Effector memory CD4-positive, alpha-beta T cell (primary cell): ENCODE measurements around the gene SLC35E2B.

ENCODE experiments used
- DNase-seq, 3 donors: peaks; one replicate each; pipeline ENCODE4 v3.0.0-alpha.2; 2020
- H3K27ac ChIP-seq: 2 replicates; pipeline ENCODE4 v1.7.0; 2013; ENCODE audit warnings: mild to moderate bottlenecking, low read length, moderate library complexity; ENCODE audit not compliant: insufficient read depth, poor library complexity, severe bottlenecking
- H3K27me3 ChIP-seq: replicated peaks from 2 replicates; pipeline ENCODE4 v1.7.0; 2013; ENCODE audit warnings: mild to moderate bottlenecking, low read length; ENCODE audit not compliant: insufficient read depth, control insufficient read depth, poor library complexity, severe bottlenecking
- H3K36me3 ChIP-seq: 2 replicates; pipeline ENCODE4 v1.7.0; 2013; ENCODE audit warnings: mild to moderate bottlenecking, low read length, moderate library complexity; ENCODE audit not compliant: control insufficient read depth, insufficient read depth
- H3K4me1 ChIP-seq: 2 replicates; pipeline ENCODE4 v1.7.0; 2013; ENCODE audit warnings: low read length, mild to moderate bottlenecking; ENCODE audit not compliant: control insufficient read depth, insufficient read depth, poor library complexity, severe bottlenecking
- H3K4me3 ChIP-seq: 2 replicates; pipeline ENCODE4 v1.7.0; 2013; ENCODE audit warnings: low read length, low read depth, mild to moderate bottlenecking; ENCODE audit not compliant: insufficient read depth, poor library complexity, severe bottlenecking
- H3K9me3 ChIP-seq: 2 replicates; pipeline ENCODE4 v1.7.0; 2013; ENCODE audit warnings: mild to moderate bottlenecking, low read length, moderate library complexity; ENCODE audit not compliant: control insufficient read depth

SLC35E2B gene

DNA sequence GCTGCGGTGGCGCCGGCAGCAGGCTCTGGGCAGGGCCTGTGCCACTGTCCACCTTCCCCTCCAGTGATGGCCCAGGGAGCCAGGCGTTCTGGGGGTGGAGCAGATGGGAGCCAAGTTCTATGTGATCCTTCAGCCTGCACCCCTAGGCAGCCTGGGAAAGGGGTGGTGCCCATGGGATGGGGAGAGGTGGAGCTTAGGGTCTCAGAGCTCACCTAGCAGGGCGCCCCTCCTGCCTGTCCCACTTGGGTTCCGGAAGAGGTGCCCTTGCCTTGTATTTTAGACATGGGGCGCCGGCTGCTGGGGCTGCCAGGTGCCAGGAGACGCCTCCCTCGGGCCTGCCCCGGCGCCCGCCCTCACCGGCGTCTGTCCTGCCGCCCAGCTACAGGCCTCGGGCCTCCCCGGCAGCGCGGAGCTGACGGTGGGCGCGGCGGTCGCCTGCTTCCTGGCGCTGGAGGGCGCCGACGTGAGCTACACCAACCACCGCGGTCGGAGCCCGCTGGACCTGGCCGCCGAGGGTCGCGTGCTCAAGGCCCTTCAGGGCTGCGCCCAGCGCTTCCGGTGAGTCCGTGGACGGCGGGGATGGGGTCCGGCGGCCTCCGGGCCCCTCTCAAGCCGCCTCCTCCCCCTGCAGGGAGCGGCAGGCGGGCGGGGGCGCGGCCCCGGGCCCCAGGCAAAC lies 63.7 kb downstream of the SLC35E2B start:
- Histone ChIP-seq H3K36me3 (no peaks in the 10 kb centered on the region), H3K9me3 (no peaks in the 10 kb centered on the region), H3K27me3 (peaks cover 6% of the 10 kb centered on the region), H3K4me3 (peak overlapping the region; percentile 50), H3K27ac (peak overlapping the region; percentile 57), H3K4me1 (peaks cover 30% of the 10 kb centered on the region)
- peak in 1 of 3 donors; percentile 36 for DNase-seq

DNA sequence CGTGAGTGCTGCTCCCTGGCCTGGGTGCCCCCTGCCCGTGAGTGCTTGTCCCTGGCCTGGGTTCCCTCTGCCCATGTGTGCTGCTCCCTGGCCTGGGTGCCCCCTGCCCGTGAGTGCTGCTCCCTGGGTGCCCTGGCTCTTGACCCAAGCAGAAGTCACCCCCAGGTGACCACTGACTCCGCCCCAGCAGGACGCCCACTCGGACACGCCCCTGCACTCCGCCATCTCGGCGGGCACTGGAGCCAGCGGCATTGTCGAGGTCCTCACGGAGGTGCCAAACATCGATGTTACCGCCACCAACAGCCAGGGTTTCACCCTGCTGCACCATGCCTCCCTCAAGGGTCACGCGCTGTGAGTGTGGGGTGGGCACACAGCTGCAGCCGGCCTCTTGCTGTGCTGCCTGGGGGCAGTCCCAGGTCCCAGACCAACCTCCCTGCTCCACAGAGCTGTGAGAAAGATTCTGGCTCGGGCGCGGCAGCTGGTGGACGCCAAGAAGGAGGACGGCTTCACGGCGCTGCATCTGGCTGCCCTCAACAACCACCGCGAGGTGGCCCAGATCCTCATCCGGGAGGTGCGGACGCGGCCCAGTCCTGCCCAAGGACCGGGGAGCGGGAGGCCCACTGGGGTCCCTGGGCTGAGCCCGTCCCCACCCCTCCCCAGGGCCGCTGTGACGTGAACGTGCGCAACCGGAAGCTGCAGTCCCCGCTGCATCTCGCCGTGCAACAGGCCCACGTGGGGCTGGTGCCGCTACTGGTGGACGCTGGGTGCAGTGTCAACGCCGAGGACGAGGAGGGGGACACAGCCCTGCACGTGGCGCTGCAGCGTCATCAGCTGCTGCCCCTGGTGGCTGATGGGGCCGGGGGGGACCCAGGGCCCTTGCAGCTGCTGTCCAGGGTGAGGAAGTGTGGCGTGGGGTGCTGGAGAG lies 64.5 kb downstream of the SLC35E2B start:
- H3K4me1 ChIP-seq: peaks cover 30% of the 10 kb centered on the region

DNA sequence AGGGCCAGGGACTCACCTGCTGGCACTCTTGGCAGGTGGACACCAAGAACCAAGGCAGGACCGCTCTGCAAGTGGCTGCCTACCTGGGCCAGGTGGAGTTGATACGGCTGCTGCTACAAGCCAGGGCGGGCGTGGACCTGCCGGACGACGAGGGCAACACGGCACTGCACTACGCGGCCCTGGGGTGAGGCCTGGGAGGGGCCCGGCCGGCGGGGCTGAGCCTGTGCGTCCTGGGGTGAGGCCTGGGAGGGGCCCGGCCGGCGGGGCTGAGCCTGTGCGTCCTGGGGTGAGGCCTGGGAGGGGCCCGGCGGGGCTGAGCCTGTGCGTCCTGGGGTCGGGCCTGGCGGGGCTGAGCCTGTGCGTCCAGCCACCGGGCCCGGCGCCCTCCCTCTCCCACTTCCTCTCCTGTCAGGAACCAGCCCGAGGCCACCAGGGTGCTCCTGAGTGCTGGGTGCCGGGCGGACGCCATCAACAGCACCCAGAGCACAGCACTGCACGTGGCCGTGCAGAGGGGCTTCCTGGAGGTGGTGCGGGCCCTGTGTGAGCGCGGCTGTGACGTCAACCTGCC lies 65.2 kb downstream of the SLC35E2B start:
- peaks cover 6% of the 10 kb centered on the region for H3K27me3 ChIP-seq
- no peak overlapping the region for H3K4me3 ChIP-seq
- H3K27ac ChIP-seq: no peak overlapping the region
- DNase-seq: no peak
- H3K9me3 ChIP-seq: no peaks in the 10 kb centered on the region
- no peaks in the 10 kb centered on the region for H3K36me3 ChIP-seq
- peaks cover 30% of the 10 kb centered on the region for H3K4me1 ChIP-seq

More for the DNA sequence above, 64.5 kb downstream of the SLC35E2B start:
- Histone ChIP-seq H3K27me3 (peaks cover 6% of the 10 kb centered on the region), H3K36me3 (no peaks in the 10 kb centered on the region), H3K9me3 (no peaks in the 10 kb centered on the region), H3K27ac (peak overlapping the region; percentile 57), H3K4me3 (no peak overlapping the region)
- DNase-seq: no peak

DNA sequence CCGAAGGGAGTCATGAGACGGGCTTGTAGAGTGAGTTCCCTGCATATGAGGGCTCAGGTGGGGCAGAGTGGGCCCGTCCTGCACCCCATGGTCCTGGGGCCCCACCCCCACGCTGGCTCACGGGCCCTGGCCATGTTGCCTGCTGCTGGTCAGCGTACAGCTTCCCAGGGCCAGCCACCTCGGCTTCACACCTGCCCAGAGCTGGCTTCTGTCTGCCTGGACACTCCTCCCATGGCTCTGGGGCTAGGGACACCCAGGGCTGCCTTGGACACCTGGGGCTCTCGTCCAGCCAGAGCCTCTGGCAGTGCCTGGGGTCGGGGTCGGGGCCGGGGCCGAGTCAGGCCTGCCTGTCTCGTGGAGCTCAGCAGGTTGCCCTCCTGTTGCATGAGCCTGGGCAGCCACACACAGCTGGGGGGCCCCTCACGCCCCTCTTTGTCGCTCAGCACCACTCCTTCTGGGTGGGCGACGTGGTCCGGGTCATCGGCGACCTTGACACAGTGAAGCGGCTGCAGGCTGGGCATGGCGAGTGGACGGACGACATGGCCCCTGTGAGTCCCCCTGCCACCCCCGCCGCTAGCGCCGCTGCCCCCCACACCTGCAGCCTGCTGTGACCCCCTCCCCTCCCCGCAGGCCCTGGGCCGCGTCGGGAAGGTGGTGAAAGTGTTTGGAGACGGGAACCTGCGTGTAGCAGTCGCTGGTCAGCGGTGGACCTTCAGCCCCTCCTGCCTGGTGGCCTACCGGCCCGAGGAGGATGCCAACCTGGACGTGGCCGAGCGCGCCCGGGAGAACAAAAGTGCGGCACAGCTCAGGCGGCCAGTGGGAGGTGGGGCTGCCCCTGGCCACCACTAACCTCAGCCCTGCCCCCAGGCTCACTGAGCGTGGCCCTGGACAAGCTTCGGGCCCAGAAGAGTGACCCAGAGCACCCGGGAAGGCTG lies 66.1 kb downstream of the SLC35E2B start:
- no peaks in the 10 kb centered on the region for H3K36me3 ChIP-seq
- peaks cover 6% of the 10 kb centered on the region for H3K27me3 ChIP-seq
- H3K4me3 ChIP-seq: no peak overlapping the region
- H3K4me1 ChIP-seq: peaks cover 22% of the 10 kb centered on the region
- no peaks in the 10 kb centered on the region for H3K9me3 ChIP-seq
- no peak for DNase-seq
- no peak overlapping the region for H3K27ac ChIP-seq

DNA sequence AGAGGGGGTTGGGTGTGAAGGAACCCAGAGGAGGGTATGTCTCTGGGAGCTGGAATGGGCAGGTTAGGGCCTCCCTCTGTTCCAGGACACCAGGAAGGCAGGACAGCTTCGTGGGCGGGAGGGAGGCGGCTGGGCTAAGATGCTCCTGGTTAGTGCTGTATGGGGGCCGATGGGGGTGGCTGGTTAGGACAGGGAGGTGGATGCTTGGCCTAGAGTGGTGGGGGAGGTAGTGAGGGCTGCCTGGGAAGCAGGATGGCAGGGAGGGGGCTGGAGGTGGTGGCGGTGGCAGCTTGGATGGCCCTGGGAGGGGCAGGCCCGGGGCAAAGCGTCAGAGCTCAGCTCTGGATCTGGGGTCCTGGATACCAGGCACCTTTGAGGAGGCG lies 66.8 kb downstream of the SLC35E2B start:
- Histone ChIP-seq H3K4me1 (peaks cover 16% of the 10 kb centered on the region), H3K27ac (no peak overlapping the region), H3K36me3 (no peaks in the 10 kb centered on the region)

DNA sequence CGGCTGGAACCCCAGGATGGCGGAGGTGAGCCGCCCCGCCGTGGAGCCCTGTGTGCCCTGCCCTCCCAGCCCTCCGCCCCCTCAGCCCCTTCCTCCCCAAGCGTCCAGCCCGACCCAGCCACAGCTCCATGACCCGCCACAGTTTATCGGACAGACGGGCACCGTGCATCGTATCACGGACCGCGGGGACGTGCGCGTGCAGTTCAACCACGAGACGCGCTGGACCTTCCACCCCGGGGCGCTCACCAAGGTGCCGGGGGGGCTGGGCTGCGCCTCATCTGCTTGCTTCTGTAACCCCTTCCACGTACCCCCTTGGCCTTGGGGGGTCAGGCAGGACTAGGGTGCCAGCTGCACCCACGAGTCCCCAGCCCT lies 67.2 kb downstream of the SLC35E2B start:
- H3K4me1 ChIP-seq: peaks cover 12% of the 10 kb centered on the region

More for the DNA sequence above, 66.8 kb downstream of the SLC35E2B start:
- no peaks in the 10 kb centered on the region for H3K9me3 ChIP-seq
- peaks cover 2% of the 10 kb centered on the region for H3K27me3 ChIP-seq
- DNase-seq: no peak
- H3K4me3 ChIP-seq: no peak overlapping the region

DNA sequence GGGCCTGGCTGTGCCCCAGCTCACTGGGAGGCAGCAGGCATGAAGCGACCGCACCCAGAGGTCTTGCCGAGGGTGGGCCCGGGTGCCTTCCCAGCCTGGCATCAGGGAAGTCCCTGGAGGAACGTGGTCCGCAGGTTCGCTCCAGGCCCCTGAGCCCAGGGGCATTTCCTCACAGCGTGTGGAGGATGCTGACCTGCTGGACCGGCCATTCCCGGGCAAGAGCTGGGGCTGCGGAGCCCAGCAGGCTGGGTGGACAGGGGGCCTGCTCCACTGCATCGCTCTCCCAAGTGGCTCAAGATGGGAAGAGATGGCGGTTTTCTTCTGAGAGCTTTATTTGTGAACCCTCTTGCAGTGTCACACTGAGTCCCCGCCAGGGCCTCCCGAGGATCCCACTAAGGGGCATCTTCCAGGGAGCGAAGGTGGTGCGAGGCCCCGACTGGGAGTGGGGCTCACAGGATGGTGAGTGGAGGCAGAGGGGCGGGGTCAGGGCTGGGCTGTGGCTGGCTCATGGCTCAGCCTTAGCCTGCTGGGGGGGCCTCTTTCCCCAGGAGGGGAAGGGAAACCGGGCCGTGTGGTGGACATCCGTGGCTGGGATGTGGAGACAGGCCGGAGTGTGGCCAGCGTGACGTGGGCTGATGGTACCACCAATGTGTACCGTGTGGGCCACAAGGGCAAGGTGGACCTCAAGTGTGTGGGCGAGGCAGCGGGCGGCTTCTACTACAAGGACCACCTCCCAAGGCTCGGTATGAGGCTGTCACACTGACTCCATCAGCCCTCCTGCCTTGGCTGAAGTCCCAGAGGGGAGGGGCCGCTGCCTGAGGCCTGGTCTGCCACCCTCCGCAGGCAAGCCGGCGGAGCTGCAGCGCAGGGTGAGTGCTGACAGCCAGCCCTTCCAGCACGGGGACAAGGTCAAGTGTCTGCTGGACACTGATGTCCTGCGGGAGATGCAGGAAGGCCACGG lies 67.9 kb downstream of the SLC35E2B start:
- no peak for DNase-seq
- no peaks in the 10 kb centered on the region for H3K27me3 ChIP-seq
- no peaks in the 10 kb centered on the region for H3K36me3 ChIP-seq
- no peak overlapping the region for H3K27ac ChIP-seq
- H3K4me1 ChIP-seq: peaks cover 8% of the 10 kb centered on the region
- no peaks in the 10 kb centered on the region for H3K9me3 ChIP-seq
- H3K4me3 ChIP-seq: no peak overlapping the region

More for the DNA sequence above, 67.2 kb downstream of the SLC35E2B start:
- Histone ChIP-seq H3K36me3 (no peaks in the 10 kb centered on the region), H3K27me3 (no peaks in the 10 kb centered on the region), H3K4me3 (no peak overlapping the region), H3K9me3 (no peaks in the 10 kb centered on the region), H3K27ac (no peak overlapping the region)
- DNase-seq: no peak

DNA sequence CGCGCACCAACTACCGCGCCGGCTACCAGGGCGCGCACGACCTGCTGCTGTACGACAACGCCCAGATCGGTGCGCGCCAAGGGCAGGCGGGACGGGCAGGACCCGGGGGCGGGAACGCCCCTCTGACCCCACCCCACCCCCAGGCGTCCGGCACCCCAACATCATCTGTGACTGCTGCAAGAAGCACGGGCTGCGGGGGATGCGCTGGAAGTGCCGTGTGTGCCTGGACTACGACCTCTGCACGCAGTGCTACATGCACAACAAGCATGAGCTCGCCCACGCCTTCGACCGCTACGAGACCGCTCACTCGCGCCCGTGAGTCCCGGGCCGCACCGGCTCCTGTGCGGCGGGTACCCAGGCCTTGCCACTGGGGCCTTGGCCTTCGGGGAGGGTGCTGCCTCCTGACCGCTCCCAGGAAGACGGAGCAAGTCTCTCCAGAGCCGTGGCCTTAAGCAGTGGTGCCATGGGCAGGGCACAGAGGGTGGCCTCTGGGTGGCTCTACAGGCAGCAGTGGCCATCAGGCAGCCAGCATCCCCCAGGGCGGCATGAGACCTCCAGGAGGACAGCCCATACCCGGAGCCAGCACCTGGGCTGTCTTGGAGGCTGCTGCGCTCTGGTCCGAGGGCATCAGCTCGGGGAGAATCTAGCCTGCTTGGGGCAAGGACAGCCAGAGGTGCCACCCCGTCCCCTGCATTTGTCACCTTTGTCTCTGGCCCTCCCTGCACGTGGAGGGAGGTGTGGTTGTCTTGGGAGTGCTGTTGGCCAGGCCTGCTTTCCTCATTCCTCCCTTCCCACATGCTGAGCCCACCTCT lies 68.8 kb downstream of the SLC35E2B start:
- H3K4me1 ChIP-seq: peaks cover 2% of the 10 kb centered on the region
- no peaks in the 10 kb centered on the region for H3K36me3 ChIP-seq
- no peaks in the 10 kb centered on the region for H3K9me3 ChIP-seq
- H3K27ac ChIP-seq: no peak overlapping the region
- no peak for DNase-seq
- no peak overlapping the region for H3K4me3 ChIP-seq
- H3K27me3 ChIP-seq: no peaks in the 10 kb centered on the region
